Measurements from ENCODE around the gene SLC1A6. TPM values are rescaled to one million over a fixed set of nuclear protein-coding genes. Genes with fewer than 3 reads are reported as not detected.
A peak's percentile ranks its signal among the peaks of the same experiment; 100 is the strongest.
"Not testable (repeated sequence)": the region's sequence is repeated elsewhere in the genome, so short reads cannot be mapped to it uniquely, and the experiment has no call there.

Gene SLC1A6
- not detected in 2 replicates for total RNA-seq (2014; rRNA removed; shearing (Covaris generic))
- 0.08 TPM in 1 of 2 replicates, not detected in the other for polyA plus RNA-seq (2015; cell fraction: cytosol; rRNA removed)
- polyA plus RNA-seq (2015; cell fraction: nucleus; rRNA removed), result 0.14 TPM in 1 of 2 replicates, not detected in the other

DNA sequence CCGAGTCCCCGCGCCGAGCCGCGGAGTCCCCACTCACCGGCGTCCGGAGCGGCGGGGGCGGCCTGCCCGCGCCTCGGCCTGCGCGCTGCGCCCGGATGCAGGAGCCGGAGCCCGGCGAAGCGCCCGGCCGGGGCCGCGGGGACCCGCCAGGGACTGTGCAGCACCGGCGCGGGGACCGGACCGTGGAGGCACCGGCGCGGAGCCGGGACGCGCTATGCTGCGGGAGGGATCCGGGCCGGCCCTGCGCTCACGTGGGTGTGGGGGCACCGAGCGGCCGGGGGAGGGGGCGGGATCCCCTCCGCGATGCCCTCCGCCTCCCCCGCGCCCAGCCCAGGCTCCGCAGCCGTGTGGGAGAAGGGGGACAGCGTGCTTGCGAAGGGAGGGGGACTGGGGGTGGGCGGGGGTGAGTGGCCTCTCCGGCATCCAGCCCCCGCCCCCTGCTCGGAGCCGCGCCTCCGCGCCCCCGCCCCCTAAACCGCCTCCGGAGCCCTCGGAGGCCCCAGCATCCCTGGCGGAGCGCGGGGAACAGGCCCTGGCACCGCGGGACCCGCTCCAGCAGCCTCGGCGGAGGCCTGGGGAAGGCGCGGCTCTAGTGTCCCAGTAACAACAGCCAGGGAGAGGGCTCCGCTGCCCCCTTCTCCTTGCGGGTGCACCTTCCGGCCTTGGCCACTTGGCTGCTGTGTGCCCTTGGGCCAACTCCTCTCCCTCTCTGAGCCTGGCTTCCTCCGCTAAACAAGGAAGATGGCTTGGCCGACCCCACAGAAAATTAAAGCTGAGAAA, at the start of gene SLC1A6:
Gene SLC1A6 (minus strand): TSS at position 389 of the 780 bp plus-strand sequence. CDS start 6,954 bp downstream, outside the sequence.
- in situ Hi-C loops (cut with HindIII; ENCODE audit: low pct_unique_long_range_greater_than_20kb, low sequenced_read_pairs), result no loop called here

DNA sequence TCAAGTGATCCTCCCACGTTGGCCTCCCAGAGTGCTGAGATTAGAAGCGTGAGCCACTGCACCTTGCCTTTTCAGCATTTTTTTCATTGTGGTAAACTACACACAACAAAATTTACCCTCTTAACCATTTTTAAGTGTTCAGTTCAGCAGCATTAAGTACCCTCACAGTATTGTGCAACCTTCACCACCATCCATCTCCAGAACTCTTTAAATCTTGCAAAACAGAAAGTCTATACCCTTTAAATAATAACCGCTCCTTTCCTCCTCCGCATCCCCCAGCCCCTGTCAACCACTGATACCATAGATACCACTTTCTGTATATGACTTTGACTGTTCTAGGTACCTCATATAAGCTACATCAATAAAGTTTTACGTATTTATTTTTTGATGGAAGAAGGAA, 48.8 kb upstream of the SLC1A6 start:
- no peak for DNase-seq (ENCODE audit: low read depth, low spot score)
- in situ Hi-C loops (cut with HindIII; ENCODE audit: low pct_unique_long_range_greater_than_20kb, low sequenced_read_pairs), result no loop called here

More for the DNA sequence above, at the start of gene SLC1A6:
- DNase-seq (ENCODE audit: low read depth, low spot score), result no peak

DNA sequence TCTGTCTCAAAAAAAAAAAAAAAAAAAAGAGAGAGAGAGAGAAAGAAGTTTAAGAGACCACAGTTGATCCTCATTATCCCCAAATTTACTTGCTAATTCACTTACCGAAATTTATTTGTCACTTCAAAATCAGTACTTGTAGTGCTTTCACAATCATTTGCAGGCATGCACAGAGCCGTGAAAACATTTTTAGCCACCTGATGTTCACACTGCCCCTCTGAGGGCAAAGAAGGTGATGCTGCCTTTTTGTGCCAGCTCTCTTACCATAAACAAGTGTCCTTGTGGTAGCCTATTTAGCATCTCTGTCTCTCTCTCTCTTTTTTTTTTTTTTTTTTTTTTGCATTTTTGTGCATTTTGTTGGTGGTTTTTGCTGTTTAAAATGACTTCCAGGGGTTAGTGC, 45.6 kb upstream of the SLC1A6 start:
- peak; percentile 32 for DNase-seq (ENCODE audit: low read depth, low spot score)
- in situ Hi-C loops (cut with HindIII; ENCODE audit: low pct_unique_long_range_greater_than_20kb, low sequenced_read_pairs), result no loop called here

DNA sequence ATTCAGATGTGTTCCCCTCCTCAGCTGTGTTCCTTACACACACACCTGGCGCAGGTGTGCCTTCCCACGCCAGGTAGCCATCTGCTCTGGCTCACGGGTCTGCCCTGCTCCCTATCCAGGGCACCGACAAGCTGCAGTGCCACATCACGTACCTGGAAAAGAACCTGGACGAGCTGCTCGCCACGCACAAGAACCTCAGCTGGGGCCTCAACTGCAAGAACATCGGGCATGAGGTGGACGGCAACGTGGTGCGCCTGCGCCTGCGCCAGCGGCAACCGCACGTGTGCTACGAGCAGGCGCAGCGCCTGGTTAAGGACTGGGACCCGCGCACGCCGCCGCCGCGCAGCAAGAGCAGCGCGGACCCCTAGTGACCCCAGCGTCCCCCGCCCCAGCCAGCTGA, 43.1 kb upstream of the SLC1A6 start:
- in situ Hi-C loops (cut with HindIII; ENCODE audit: low pct_unique_long_range_greater_than_20kb, low sequenced_read_pairs), result no loop called here

DNA sequence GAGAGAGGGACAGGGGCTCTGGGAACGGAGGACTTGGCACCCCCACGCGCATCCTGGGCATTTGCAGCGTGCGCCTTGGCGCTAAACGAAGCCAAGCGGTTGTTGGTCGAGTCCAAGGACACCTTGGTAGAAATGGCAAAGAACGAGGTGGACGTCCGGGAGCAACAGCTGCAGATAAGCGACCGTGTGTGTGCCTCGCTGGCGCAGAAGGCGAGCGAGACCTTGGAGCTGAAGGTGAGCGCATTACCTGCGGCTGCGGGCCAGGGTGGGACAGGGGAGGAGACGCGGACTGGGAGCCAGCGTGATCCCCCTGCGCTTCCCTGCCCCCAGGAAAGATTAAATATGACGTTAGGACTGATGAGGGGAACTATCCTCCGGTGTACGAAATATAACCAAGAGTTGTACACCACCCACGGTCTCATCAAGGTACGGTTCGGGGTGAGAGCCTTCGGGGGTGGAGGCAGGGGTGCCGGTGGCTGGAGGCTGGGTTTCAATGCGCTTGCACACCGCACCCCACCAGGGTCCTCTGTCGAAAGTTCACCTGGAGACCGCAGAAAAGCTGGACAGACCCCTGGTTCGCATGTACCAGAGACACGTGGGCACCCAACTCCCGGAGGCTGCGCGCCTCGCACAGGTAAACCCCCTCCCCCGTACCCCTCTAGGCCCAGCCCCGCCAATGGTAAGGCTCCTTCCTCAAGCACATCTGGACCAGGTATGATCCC, 41.8 kb upstream of the SLC1A6 start:
- no peak for DNase-seq (ENCODE audit: low read depth, low spot score)
- in situ Hi-C loops (cut with HindIII; ENCODE audit: low pct_unique_long_range_greater_than_20kb, low sequenced_read_pairs), result no loop called here

More for the DNA sequence above, 43.1 kb upstream of the SLC1A6 start:
- DNase-seq (ENCODE audit: low read depth, low spot score), result no peak

DNA sequence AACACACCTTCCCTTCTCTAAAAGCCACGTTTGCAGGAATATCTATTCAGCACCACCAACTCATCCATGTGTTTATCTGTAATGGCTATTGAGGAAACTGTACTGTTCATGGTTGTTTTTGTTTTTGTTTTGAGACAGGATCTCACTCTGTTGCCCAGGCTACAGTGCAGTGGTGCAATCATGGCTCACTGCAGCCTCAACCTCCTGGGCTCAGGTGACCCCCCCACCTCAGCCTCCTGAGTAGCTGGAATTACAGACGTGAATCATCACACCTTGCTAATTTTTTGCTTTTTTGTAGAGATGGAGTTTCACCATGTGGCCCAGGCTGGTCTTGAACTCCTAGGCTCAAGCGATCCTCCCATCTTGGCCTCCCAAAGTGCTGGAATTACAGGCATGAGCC, 39.2 kb upstream of the SLC1A6 start:
- in situ Hi-C loops (cut with HindIII; ENCODE audit: low pct_unique_long_range_greater_than_20kb, low sequenced_read_pairs); DNase-seq (ENCODE audit: low read depth, low spot score): not testable (repeated sequence)

DNA sequence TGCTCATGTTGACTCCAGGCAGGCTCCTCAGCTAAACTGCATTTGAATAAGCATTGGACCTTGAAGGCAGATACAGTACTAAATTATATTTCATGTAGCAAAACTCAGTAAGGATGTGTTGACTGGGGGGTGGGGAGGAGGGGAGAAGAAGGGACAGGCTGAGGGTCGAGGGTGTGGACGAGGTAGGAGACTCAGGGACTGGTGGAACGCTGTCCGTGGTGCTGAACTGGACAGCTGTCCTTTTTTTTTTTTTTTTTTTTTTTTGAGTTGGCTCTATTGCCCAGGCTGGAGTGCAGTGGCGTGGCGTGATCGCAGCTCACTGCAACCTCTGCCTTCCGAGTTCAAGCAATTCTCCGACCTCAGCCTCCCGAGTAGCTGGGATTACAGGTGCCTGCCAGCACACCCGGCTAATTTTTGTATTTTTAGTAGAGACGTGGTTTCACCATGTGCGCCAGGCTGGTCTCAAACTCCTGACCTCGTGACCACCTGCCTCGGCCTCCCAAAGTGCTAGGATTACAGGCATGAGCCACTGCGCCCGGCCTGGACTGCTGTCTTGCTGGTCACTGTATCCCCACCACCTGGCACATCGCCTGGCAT, 36.4 kb upstream of the SLC1A6 start:
- DNase-seq (ENCODE audit: low read depth, low spot score), result peak; percentile 8
- in situ Hi-C loops (cut with HindIII; ENCODE audit: low pct_unique_long_range_greater_than_20kb, low sequenced_read_pairs), result no loop called here

DNA sequence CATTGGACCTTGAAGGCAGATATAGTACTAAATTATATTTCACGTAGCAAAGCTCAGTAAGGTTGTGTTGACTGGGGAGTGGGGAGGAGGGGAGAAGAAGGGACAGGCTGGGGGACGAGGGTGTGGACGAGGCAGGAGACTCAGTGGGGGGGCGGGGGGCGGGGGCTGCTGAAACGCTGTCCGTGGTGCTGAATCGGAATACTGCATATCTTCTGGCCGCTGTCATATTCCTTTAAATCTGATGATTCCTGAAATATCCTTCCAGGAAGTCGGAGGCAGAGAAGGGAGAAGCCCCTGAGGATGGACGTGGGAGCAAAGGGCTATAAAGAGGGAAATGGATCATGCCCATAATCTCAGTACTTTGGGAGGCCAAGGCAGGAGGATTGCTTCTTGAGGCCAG, 34.9 kb upstream of the SLC1A6 start:
- DNase-seq (ENCODE audit: low read depth, low spot score), result no peak
- in situ Hi-C loops (cut with HindIII; ENCODE audit: low pct_unique_long_range_greater_than_20kb, low sequenced_read_pairs), result no loop called here

DNA sequence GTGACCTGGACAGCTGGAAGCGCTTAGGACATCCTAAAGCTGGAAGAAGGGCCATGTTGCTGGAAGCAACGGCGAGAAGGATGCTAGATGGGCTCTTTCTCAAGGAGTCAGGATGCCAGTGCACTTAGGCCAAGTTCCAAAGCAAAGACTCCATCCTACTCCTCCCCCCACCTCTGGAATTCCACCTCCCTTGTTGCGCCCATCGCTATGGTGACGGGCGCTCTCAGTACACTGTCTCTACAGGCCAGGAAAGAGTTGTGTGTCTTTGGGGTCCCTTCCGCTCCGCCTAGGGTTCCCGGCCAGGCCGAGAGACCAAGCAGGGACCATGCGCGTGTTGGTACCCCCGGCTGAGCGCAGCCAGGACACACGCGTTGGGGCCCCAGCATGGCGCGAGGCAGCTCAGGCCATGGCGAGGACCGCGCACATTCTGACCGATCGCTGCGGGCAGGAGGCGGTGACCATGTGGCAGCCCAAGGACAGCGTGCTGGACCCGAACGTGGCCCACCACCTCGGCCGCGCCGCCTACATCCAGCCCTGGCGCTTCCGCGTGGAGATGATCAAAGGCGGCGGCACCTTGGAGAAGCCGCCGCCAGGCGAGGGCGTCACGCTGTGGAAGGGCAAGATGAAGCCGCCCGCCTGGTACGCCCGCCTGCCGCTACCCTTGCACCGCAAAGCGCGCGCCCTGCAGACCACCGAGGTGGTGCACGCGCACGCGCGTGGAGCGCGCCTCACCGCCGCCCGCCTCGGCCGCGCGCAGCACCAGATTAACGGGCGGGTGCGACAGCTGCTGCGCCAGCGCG, 31.0 kb upstream of the SLC1A6 start:
- DNase-seq (ENCODE audit: low read depth, low spot score), result no peak

DNA sequence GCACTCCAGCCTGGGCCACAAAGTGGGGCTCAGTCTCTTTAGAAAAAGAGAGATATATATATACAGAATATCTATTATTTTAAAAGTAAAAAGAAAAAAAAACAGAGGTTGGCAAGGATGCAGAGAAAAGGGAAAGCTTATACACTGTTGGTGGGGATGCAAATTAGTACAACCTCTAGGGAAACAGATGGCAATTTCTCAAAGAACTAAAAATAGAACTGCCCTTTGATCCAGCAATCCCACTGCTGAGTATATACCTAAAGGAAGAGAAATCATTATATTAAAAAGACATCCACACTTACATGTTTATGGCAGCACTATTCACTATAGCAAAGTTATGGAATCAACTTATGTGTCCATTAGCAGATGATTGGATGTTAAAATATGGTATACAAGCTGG, 28.6 kb upstream of the SLC1A6 start:
- DNase-seq (ENCODE audit: low read depth, low spot score), result no peak
- in situ Hi-C loops (cut with HindIII; ENCODE audit: low pct_unique_long_range_greater_than_20kb, low sequenced_read_pairs), result no loop called here

More for the DNA sequence above, 31.0 kb upstream of the SLC1A6 start:
- in situ Hi-C loops (cut with HindIII; ENCODE audit: low pct_unique_long_range_greater_than_20kb, low sequenced_read_pairs), result no loop called here

DNA sequence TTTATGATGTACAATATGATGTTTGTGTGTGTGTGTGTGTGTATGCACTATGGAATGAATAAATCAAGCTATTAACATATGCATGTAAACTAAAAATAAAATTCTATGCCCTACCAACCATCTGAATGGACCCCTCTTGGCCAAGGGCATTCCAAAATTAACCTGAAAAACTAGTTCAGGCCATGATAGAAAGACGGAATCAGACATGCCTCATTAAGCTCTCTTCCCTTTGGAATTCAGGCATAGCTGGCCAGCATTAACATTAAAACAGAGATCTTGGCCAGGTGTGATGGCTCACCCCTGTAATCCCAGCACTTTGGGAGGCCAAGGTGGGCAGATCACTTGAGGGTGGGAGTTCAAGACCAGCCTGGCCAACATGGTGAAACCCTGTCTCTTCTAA, 18.3 kb upstream of the SLC1A6 start:
- in situ Hi-C loops (cut with HindIII; ENCODE audit: low pct_unique_long_range_greater_than_20kb, low sequenced_read_pairs), result no loop called here
- no peak for DNase-seq (ENCODE audit: low read depth, low spot score)

DNA sequence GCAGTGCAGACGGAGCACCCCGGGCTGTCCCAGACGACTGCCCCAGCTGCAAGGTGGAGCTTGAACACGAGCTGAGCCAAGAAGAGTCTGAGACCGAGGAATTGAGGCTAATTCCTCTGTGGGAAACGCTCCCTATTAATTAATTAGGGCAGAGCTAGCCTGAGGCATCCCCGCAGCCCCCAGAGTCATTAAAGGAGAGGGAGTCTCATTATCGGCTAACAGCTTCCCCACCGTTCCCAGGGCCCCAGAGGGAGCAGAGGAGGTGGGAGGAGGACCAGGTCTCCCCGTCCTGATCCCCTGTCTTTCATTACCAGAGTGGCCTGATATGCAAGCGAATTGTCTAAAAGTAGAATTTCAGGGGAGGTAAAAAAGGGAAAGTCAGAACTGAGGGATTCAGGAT, 13.1 kb upstream of the SLC1A6 start:
- in situ Hi-C loops (cut with HindIII; ENCODE audit: low pct_unique_long_range_greater_than_20kb, low sequenced_read_pairs), result no loop called here
- no peak for DNase-seq (ENCODE audit: low read depth, low spot score)

DNA sequence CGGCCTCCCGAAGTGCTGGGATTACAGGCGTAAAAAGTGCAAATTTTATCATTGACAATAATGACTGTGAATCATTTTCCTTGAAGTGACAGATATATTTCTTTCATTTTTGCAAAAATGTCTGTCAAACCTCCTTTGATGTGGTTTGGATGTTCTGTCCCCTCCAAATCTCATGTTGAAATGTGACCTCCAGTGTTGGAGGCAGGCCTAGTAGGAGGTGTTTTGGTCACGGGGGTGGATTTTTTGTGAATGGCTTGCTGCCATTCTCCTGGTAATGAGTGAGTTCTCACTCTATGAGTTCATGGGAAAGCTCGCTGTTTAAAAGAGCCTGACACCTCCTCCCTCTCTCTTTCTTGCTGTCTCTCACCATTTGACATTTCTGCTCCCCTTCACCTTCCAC, 5.5 kb upstream of the SLC1A6 start:
- in situ Hi-C loops (cut with HindIII; ENCODE audit: low pct_unique_long_range_greater_than_20kb, low sequenced_read_pairs), result no loop called here
- DNase-seq (ENCODE audit: low read depth, low spot score), result no peak

DNA sequence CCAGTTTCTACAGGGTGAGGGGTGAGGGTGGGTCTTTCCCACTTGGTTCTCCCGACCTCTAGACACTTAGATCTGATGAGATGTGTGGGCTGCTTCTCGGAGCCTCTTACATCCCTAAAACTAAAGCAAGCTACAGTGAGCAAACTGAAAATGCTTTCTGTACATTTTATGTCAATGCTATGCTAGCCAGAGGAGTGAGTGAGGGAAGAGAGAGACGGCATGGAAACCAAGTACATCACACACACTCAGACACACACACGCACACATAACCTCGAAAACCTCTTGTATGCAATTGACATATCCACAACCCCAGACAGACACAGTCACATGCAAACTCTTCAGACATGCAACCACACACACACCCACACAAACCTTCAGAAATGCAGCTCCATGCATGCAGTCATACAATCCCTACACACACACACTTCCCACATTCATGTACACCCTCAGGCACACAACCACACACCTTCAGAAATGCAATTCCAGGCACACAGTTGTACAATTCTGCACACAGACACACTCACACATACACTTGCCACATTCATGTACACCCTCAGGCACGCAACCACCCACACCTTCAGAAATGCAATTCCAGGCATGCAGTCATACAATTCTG, 1.4 kb downstream of the SLC1A6 start:
- DNase-seq (ENCODE audit: low read depth, low spot score), result no peak
- in situ Hi-C loops (cut with HindIII; ENCODE audit: low pct_unique_long_range_greater_than_20kb, low sequenced_read_pairs), result no loop called here

DNA sequence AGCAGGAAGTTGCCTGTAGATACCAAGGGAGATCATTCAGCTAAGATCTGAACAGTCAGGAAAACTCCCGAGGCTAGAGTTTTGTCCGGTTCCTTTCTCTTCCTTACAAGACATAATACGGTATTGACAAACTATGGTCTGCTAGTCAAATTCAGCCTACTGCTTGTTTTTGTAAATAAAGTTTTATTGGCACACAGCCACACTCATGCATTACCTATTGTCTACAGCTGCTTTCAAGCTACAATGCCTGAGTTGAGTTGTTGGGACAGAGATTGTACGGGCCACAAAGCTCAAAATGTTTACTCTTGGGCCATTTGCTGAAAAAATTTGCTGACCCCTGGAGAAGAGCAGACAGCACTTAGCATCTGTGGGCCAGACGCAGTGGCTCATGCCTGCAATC, 2.5 kb downstream of the SLC1A6 start:
- DNase-seq (ENCODE audit: low read depth, low spot score), result peak; percentile 20
- in situ Hi-C loops (cut with HindIII; ENCODE audit: low pct_unique_long_range_greater_than_20kb, low sequenced_read_pairs), result no loop called here

DNA sequence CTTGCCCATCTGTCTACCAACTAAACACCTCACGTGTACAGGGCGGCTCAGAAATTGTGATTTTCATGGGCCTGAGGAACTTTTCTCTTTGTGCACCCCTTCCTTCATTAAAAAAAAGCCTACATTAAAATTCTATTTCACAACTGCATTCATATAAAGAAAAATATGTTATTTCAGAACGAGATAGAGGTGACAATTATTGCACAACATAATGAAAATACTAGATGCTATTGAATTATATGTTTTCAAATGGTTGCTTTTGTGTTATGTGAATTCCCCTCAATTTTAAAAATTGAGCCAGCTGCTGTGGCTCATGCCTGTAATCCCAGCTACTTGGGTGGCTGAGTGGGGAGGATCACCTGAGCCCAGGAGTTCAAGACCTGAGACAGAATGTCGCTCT, 5.2 kb downstream of the SLC1A6 start:
- in situ Hi-C loops (cut with HindIII; ENCODE audit: low pct_unique_long_range_greater_than_20kb, low sequenced_read_pairs), result no loop called here
- DNase-seq (ENCODE audit: low read depth, low spot score), result no peak

DNA sequence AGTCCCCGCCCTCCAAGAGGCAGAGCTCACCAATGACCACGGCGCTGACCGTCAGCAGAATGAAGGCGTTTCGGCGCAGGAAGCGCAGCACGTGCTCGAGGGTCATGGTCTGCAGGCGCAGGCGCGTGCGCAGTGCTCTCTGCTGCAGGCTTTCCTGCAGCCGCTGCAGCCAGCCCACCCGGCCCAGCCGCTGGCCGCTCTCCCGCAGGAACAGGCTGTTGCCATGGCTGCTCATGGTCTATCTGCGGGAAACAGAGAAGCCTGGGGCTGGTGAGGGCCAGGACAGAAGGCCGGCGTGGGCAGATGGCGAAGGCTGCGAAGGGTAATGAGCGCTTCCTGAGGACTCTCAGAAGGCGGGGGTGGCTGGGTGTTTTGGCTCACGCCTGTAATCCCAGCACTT, 7.0 kb downstream of the SLC1A6 start:
- in situ Hi-C loops (cut with HindIII; ENCODE audit: low pct_unique_long_range_greater_than_20kb, low sequenced_read_pairs), result no loop called here
- DNase-seq (ENCODE audit: low read depth, low spot score), result peak; percentile 42
